ENCODE data around the gene LEMD1.

The LEMD1 gene, protein sequence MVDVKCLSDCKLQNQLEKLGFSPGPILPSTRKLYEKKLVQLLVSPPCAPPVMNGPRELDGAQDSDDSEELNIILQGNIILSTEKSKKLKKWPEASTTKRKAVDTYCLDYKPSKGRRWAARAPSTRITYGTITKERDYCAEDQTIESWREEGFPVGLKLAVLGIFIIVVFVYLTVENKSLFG

DNA sequence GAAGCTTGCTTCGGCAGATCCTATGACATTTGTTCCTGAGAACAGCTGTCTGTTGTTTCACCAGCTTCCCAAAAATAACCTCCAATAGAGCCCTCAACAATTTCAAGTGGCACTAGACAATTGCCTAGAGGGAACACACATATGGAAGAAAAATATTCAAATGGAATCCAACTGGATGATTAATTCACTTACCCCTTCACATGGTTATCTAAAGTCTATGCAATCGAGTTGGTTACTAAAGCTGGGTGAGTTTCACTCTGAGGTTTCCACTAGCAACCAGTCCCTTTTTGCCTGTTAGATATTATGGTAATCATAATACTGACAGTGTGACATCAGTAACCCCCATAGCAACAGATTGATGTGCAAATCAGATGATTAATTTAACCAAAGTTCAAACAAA lies at the start of gene LEMD1:
Gene LEMD1, minus strand, starts transcription at position 259 of the 400 bp plus-strand sequence. CDS start 1,520 bp downstream, outside the sequence.
- H3K27me3 Mint-ChIP-seq (ENCODE audit: low read depth, poor library complexity), result peaks cover 23% of the 10 kb centered on the region
- H3K4me1 Mint-ChIP-seq, result peaks cover 22% of the 10 kb centered on the region
- no peaks in the 10 kb centered on the region for H3K9me3 Mint-ChIP-seq
- DNase-seq, result no peak
- no peak within 1 kb of the TSS for H3K27ac Mint-ChIP-seq
- no peak within 1 kb of the TSS for H3K4me3 Mint-ChIP-seq
- peaks cover 4% of the 10 kb centered on the region for H3K36me3 Mint-ChIP-seq (ENCODE audit: low read depth)
- TF ChIP-seq, protein P1, sequence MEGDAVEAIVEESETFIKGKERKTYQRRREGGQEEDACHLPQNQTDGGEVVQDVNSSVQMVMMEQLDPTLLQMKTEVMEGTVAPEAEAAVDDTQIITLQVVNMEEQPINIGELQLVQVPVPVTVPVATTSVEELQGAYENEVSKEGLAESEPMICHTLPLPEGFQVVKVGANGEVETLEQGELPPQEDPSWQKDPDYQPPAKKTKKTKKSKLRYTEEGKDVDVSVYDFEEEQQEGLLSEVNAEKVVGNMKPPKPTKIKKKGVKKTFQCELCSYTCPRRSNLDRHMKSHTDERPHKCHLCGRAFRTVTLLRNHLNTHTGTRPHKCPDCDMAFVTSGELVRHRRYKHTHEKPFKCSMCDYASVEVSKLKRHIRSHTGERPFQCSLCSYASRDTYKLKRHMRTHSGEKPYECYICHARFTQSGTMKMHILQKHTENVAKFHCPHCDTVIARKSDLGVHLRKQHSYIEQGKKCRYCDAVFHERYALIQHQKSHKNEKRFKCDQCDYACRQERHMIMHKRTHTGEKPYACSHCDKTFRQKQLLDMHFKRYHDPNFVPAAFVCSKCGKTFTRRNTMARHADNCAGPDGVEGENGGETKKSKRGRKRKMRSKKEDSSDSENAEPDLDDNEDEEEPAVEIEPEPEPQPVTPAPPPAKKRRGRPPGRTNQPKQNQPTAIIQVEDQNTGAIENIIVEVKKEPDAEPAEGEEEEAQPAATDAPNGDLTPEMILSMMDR (IDR thresholded peaks at IDR 0.05), result no peak

DNA sequence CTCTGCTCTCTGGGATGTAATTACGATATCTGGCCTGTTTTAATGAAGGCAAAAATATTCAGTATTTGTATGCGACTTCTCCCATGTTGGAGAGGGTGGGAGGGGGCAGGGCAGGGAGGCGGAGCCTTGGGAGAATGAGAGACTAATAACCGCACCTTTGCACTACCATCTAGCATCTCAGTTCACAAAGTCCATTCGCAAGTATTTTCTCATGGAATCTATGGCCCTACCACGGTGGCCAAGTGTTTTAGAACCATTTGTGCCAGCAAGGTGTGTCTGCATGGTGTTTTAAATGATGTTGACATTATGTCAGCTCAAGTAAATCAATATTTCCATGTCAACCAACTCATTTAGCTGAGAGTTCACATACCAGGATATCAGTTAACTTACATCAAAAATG lies 48.3 kb upstream of the LEMD1 start:
- DNase-seq, result no peak
- Mint-ChIP-seq H3K9me3 (peaks cover 5% of the 10 kb centered on the region), H3K27me3 (ENCODE audit: low read depth, poor library complexity) (peaks cover 36% of the 10 kb centered on the region), H3K27ac (no peak overlapping the region), H3K4me1 (peaks cover 69% of the 10 kb centered on the region), H3K36me3 (ENCODE audit: low read depth) (no peaks in the 10 kb centered on the region), H3K4me3 (no peak overlapping the region)
- TF ChIP-seq, protein P1 (IDR thresholded peaks at IDR 0.05), result no peak

DNA sequence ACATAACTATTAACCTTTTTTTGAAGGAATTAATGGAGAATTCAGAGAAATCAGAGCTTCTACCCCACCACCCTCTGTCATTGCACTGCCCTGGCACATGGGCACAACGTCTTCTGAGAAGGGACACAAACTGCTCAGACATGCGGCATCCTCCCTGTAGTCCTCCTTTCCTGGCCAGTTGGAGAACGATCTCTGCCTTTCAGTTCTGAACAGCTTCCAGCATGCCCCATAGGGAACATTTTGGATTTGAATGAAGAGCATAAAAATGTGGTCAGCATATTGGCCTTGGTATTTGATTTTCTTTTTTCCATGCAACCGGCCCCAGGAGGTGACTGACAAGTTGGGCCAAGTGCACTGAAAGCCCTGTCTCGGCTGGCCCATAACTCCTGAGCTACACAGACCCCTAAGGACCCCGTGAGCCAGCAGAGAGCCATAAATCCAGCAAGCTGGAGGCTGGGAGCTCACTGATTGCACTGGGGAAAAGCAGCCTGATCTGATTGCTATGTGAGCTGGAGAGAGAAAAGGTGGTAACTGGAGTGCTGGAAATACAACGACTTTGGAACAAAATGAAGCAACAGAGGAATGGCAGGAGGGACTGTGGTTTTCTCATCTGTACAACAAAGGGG lies 44.9 kb upstream of the LEMD1 start:
- H3K4me3 Mint-ChIP-seq, result peak overlapping the region; percentile 48
- DNase-seq, result peak; percentile 51
- H3K27me3 Mint-ChIP-seq (ENCODE audit: low read depth, poor library complexity), result peaks cover 16% of the 10 kb centered on the region
- H3K36me3 Mint-ChIP-seq (ENCODE audit: low read depth), result no peaks in the 10 kb centered on the region
- TF ChIP-seq, protein P1 (IDR thresholded peaks at IDR 0.05), result no peak
- peaks cover 39% of the 10 kb centered on the region for H3K4me1 Mint-ChIP-seq
- H3K27ac Mint-ChIP-seq, result peak overlapping the region; percentile 67
- no peaks in the 10 kb centered on the region for H3K9me3 Mint-ChIP-seq

DNA sequence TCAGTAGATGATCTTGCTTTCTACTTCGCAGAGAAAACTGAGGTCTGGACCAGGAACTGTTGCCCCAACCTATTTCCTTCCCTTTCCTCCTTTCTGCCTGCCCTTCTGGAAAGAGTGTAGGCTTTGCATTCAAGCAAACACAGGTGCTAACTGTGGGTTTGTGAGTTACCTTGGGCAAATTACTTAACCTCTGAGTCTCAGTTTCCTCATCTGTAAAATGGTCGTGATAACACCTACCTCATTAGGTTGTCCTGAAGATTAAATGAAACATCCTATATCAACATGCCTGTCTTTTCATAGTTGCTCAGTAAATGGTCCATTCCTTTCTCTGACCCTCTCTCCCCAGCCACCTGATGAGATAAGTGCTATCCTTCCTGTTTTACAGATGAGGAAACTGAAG lies 43.5 kb upstream of the LEMD1 start:
- H3K4me1 Mint-ChIP-seq, result peaks cover 36% of the 10 kb centered on the region
- H3K27me3 Mint-ChIP-seq (ENCODE audit: low read depth, poor library complexity), result peaks cover 13% of the 10 kb centered on the region
- TF ChIP-seq, protein P1 (IDR thresholded peaks at IDR 0.05), result no peak
- no peaks in the 10 kb centered on the region for H3K9me3 Mint-ChIP-seq
- H3K4me3 Mint-ChIP-seq, result no peak overlapping the region
- no peaks in the 10 kb centered on the region for H3K36me3 Mint-ChIP-seq (ENCODE audit: low read depth)
- DNase-seq, result no peak
- H3K27ac Mint-ChIP-seq, result no peak overlapping the region

DNA sequence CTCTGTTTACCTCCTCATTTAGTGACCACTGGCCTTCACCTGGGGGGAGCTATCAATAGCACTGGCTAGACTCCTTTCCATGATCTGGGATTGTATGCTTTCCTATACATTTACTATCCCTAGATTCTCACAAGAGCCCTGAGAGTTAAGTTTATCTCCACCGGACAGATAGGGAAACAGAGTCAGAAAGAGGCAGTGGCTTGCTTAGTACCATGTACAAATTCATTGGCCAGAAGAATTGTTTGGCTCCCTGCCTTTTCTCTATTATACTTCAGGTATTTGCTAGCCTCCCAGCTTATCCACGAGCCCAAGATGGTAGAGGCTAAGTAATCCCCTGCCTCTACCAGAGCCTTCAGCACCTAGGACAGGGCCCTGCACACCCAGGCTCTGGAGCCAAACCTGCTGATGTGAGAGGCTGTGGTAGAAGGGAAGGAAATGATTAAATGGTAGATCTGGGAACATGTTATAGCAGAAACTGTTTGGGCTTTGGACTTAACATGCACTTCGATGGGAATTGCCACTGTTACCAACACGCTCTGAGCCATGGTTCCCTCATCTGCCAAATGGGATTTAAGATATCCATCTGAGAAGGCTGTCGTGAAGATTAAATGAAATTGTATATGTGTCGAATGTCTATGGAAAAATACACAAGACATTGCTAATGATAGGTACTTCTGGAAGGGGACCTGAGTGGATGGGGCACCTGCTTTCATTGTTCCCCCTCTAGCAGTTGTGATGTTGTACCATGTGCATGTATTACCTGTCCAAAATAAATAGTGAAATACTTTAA lies 37.1 kb upstream of the LEMD1 start:
- no peak overlapping the region for H3K4me3 Mint-ChIP-seq
- peak; percentile 83 for DNase-seq
- H3K27ac Mint-ChIP-seq, result no peak overlapping the region
- peaks cover 31% of the 10 kb centered on the region for H3K27me3 Mint-ChIP-seq (ENCODE audit: low read depth, poor library complexity)
- no peaks in the 10 kb centered on the region for H3K9me3 Mint-ChIP-seq
- H3K4me1 Mint-ChIP-seq, result peaks cover 20% of the 10 kb centered on the region
- TF ChIP-seq, protein P1 (IDR thresholded peaks at IDR 0.05), result no peak
- no peaks in the 10 kb centered on the region for H3K36me3 Mint-ChIP-seq (ENCODE audit: low read depth)
